GM19438 (cell line): Measurements from ENCODE around the gene CALML6.
A peak's percentile ranks its signal among the peaks of the same experiment; 100 is the strongest.

Source experiments
- ATAC-seq: cut with Tn5 transposase; IDR thresholded peaks from one replicate; pipeline ENCODE4 v1.9.1; 2021; ENCODE audit warnings: low read depth; ENCODE audit not compliant: unreplicated experiment

Gene CALML6

GRCh38 chr1:1891349-1892078 is 23.5 kb upstream of the CALML6 start:
- no peak for ATAC-seq

GRCh38 chr1:1892079-1892762 is 22.8 kb upstream of the CALML6 start:
- no peak for ATAC-seq

GRCh38 chr1:1892763-1893120 is 22.3 kb upstream of the CALML6 start:
- ATAC-seq = no peak

- ATAC-seq = no peak
Observed at GRCh38 chr1:1893291-1893985, 21.6 kb upstream of the CALML6 start.

GRCh38 chr1:1893997-1894353 is 21.1 kb upstream of the CALML6 start:
- no peak for ATAC-seq

GRCh38 chr1:1894354-1895059 is 20.6 kb upstream of the CALML6 start:
- ATAC-seq = no peak

- ATAC-seq = no peak
Observed at GRCh38 chr1:1895060-1895418, 20.0 kb upstream of the CALML6 start.

GRCh38 chr1:1895456-1896336 is 19.4 kb upstream of the CALML6 start:
- ATAC-seq = no peak

- no peak for ATAC-seq
Observed at GRCh38 chr1:1898246-1898933, 16.7 kb upstream of the CALML6 start.

- no peak for ATAC-seq
Observed at GRCh38 chr1:1899266-1899966, 15.6 kb upstream of the CALML6 start.

- no peak for ATAC-seq
Observed at GRCh38 chr1:1899967-1900327, 15.1 kb upstream of the CALML6 start.

GRCh38 chr1:1900883-1901640 is 14.0 kb upstream of the CALML6 start:
- no peak for ATAC-seq

- ATAC-seq = no peak
Observed at GRCh38 chr1:1901641-1902294, 13.3 kb upstream of the CALML6 start.

GRCh38 chr1:1903224-1903623 is 11.8 kb upstream of the CALML6 start:
- no peak for ATAC-seq

GRCh38 chr1:1906185-1907097 is 8.6 kb upstream of the CALML6 start:
- ATAC-seq = no peak

- ATAC-seq = no peak
Observed at GRCh38 chr1:1907098-1907736, 7.8 kb upstream of the CALML6 start.

GRCh38 chr1:1908506-1908791 is 6.6 kb upstream of the CALML6 start:
- ATAC-seq = peak; percentile 7
